KOPT-K1 (cell line): Measurements from ENCODE around the gene RBM15B.

ENCODE experiments used
- H3K27ac ChIP-seq: fragments of 200-600 bp; sonication (generic); 2 replicates; pipeline ENCODE4 v1.5.1; 2016; ENCODE audit warnings: antibody characterized with exemption, mild to moderate bottlenecking, low read depth, low read length; ENCODE audit not compliant: poor library complexity, severe bottlenecking
- H3K36me3 ChIP-seq: fragments of 200-600 bp; sonication (generic); 2 replicates; pipeline ENCODE4 v1.5.1; 2017; ENCODE audit warnings: antibody characterized with exemption, mild to moderate bottlenecking, low read length, moderate library complexity; ENCODE audit not compliant: insufficient read depth
- H3K9me3 ChIP-seq: fragments of 200-600 bp; sonication (generic); 2 replicates; pipeline ENCODE4 v1.5.1; 2017; ENCODE audit warnings: antibody characterized with exemption, low read length, mild to moderate bottlenecking; ENCODE audit not compliant: insufficient read depth, poor library complexity, severe bottlenecking

The RBM15B gene

GRCh38 chr3:51393564-51393963 is 2.5 kb downstream of the RBM15B start:
- H3K9me3 ChIP-seq = no peaks in the 10 kb centered on the region
- H3K27ac ChIP-seq = no peak overlapping the region
- peaks cover 85% of the 10 kb centered on the region for H3K36me3 ChIP-seq

GRCh38 chr3:51394541-51394940 is 3.5 kb downstream of the RBM15B start:
- no peaks in the 10 kb centered on the region for H3K9me3 ChIP-seq
- H3K27ac ChIP-seq = no peak overlapping the region
- peaks cover 85% of the 10 kb centered on the region for H3K36me3 ChIP-seq

GRCh38 chr3:51395493-51396213 is 4.6 kb downstream of the RBM15B start:
- peaks cover 86% of the 10 kb centered on the region for H3K36me3 ChIP-seq
- H3K9me3 ChIP-seq = no peaks in the 10 kb centered on the region
- no peak overlapping the region for H3K27ac ChIP-seq

- H3K9me3 ChIP-seq = no peaks in the 10 kb centered on the region
- H3K36me3 ChIP-seq = peaks cover 93% of the 10 kb centered on the region
- no peak overlapping the region for H3K27ac ChIP-seq
These were observed 5.3 kb downstream of the RBM15B start for GRCh38 chr3:51396401-51396800.

GRCh38 chr3:51397392-51397791 is 6.3 kb downstream of the RBM15B start:
- peaks cover 100% of the 10 kb centered on the region for H3K36me3 ChIP-seq
- no peaks in the 10 kb centered on the region for H3K9me3 ChIP-seq
- no peak overlapping the region for H3K27ac ChIP-seq

- H3K27ac ChIP-seq = no peak overlapping the region
- peaks cover 100% of the 10 kb centered on the region for H3K36me3 ChIP-seq
- no peaks in the 10 kb centered on the region for H3K9me3 ChIP-seq
These were observed 7.7 kb downstream of the RBM15B start for GRCh38 chr3:51398595-51399310.

- H3K9me3 ChIP-seq = no peaks in the 10 kb centered on the region
- no peak overlapping the region for H3K27ac ChIP-seq
- peaks cover 99% of the 10 kb centered on the region for H3K36me3 ChIP-seq
These were observed 9.1 kb downstream of the RBM15B start for GRCh38 chr3:51400166-51400565.

- peaks cover 97% of the 10 kb centered on the region for H3K36me3 ChIP-seq
- no peaks in the 10 kb centered on the region for H3K9me3 ChIP-seq
- H3K27ac ChIP-seq = no peak overlapping the region
These were observed 10.7 kb downstream of the RBM15B start for GRCh38 chr3:51401735-51402134.

GRCh38 chr3:51403675-51404074 is 12.6 kb downstream of the RBM15B start:
- Histone ChIP-seq H3K27ac (no peak overlapping the region), H3K9me3 (no peaks in the 10 kb centered on the region), H3K36me3 (peaks cover 97% of the 10 kb centered on the region)

- H3K27ac ChIP-seq = no peak overlapping the region
- H3K9me3 ChIP-seq = no peaks in the 10 kb centered on the region
These were observed 16.9 kb downstream of the RBM15B start for GRCh38 chr3:51408021-51408420.

GRCh38 chr3:51408813-51409212 is 17.7 kb downstream of the RBM15B start:
- peaks cover 97% of the 10 kb centered on the region for H3K36me3 ChIP-seq
- no peaks in the 10 kb centered on the region for H3K9me3 ChIP-seq
- no peak overlapping the region for H3K27ac ChIP-seq

More at GRCh38 chr3:51408021-51408420, 16.9 kb downstream of the RBM15B start:
- peaks cover 97% of the 10 kb centered on the region for H3K36me3 ChIP-seq

- no peaks in the 10 kb centered on the region for H3K9me3 ChIP-seq
- H3K36me3 ChIP-seq = peaks cover 96% of the 10 kb centered on the region
- H3K27ac ChIP-seq = no peak overlapping the region
These were observed 31.1 kb downstream of the RBM15B start for GRCh38 chr3:51422211-51422610.

- H3K27ac ChIP-seq = no peak overlapping the region
- peaks cover 94% of the 10 kb centered on the region for H3K36me3 ChIP-seq
- no peaks in the 10 kb centered on the region for H3K9me3 ChIP-seq
These were observed 35.8 kb downstream of the RBM15B start for GRCh38 chr3:51426921-51427320.

- Histone ChIP-seq H3K27ac (no peak overlapping the region), H3K9me3 (no peaks in the 10 kb centered on the region), H3K36me3 (peaks cover 97% of the 10 kb centered on the region)
These were observed 38.1 kb downstream of the RBM15B start for GRCh38 chr3:51429138-51429537.

GRCh38 chr3:51434110-51434509 is 43.0 kb downstream of the RBM15B start:
- Histone ChIP-seq H3K27ac (no peak overlapping the region), H3K9me3 (no peaks in the 10 kb centered on the region), H3K36me3 (peaks cover 92% of the 10 kb centered on the region)
